Measurements from ENCODE around the gene CEMIP. TPM values are rescaled to one million over a fixed set of nuclear protein-coding genes. Genes with fewer than 3 reads are reported as not detected.
A peak's percentile ranks its signal among the peaks of the same experiment; 100 is the strongest.

CEMIP gene
- total and polyA plus RNA-seq, 2 of the 4 experiments (the other 2 are of a cell fraction): 63.8 to 78.0 TPM

GRCh38 chr15:80773122-80773551 lies 6.0 kb upstream of the CEMIP start:
- no peak overlapping the region for H2BK15ac ChIP-seq (ENCODE audit: low read depth, low read length)
- no peaks in the 10 kb centered on the region for H3K9me1 ChIP-seq (ENCODE audit: insufficient read depth, low read length)
- intact Hi-C loops (cut with micrococcal nuclease): loop anchor here (10.0 kb wide), 2 partner anchors 288 to 458 kb away; no protein-coding TSS in a partner anchor
- no peaks in the 10 kb centered on the region for H4K20me1 ChIP-seq (ENCODE audit: insufficient read depth, low read length)
- no peak overlapping the region for H3K27ac ChIP-seq (ENCODE audit: insufficient read depth, low read length)
- no peak overlapping the region for H3K56ac ChIP-seq (ENCODE audit: extremely low read depth, insufficient read depth, low read length)
- no peak for ATAC-seq (ENCODE audit: low read depth)
- no peak overlapping the region for H3K4me2 ChIP-seq (ENCODE audit: low read depth, low read length)
- dilution Hi-C loops (cut with HindIII; ENCODE audit: low sequenced_read_pairs, unreplicated experiment): no loop called here
- H3K36me3 ChIP-seq (ENCODE audit: control insufficient read depth, insufficient read depth, low read length): no peaks in the 10 kb centered on the region
- no peak overlapping the region for H2BK20ac ChIP-seq (ENCODE audit: low read depth, low read length)
- H2AK5ac ChIP-seq (ENCODE audit: low read depth, low read length): no peak overlapping the region
- H3K23ac ChIP-seq (ENCODE audit: low read depth, low read length): peak overlapping the region; percentile 4; the same call in 1 of the 2 replicates
- peak; percentile 35 for DNase-seq
- POLR2A ChIA-PET (ENCODE audit: unreplicated experiment): no interaction called here
- CTCF ChIA-PET: interaction anchor here (0.8 to 1.8 kb wide), 2 partner anchors 206 to 318 kb away, joined by 4 to 5 read pairs; no protein-coding TSS in a partner anchor
- no peaks in the 10 kb centered on the region for H3K79me1 ChIP-seq (ENCODE audit: low read depth in 1 of 2, low read length in 2 of 2)
- H4K5ac ChIP-seq (ENCODE audit: low read depth, low read length): no peak overlapping the region
- in situ Hi-C loops (cut with MboI; ENCODE audit: low sequenced_read_pairs): no loop called here
- no peak overlapping the region for H2AFZ ChIP-seq (replicated peaks; ENCODE audit: low read length, poor library complexity)
- H3K4ac ChIP-seq (ENCODE audit: low read depth, low read length): no peak overlapping the region
- no peak overlapping the region for H3K14ac ChIP-seq (replicated peaks; ENCODE audit: low read depth, low read length)
- H3K18ac ChIP-seq (ENCODE audit: low read depth, low read length): peak overlapping the region; percentile 13; the same call in 1 of the 2 replicates
- H3K9ac ChIP-seq (ENCODE audit: low read depth, low read length): no peak overlapping the region
- no peak overlapping the region for H2AK9ac ChIP-seq (replicated peaks; ENCODE audit: low read depth, low read length, poor library complexity)
- peaks cover 17% of the 10 kb centered on the region for H3K4me1 ChIP-seq (ENCODE audit: control insufficient read depth, insufficient read depth, low read length)
- no peaks in the 10 kb centered on the region for H3K9me3 ChIP-seq (ENCODE audit: control insufficient read depth, insufficient read depth, low read length)
- no peak overlapping the region for H2BK120ac ChIP-seq (ENCODE audit: low read depth, low read length)
- no peaks in the 10 kb centered on the region for H3K27me3 ChIP-seq (ENCODE audit: control insufficient read depth, insufficient read depth, low read length)
- TF ChIP-seq SMC3 (IDR thresholded peaks at IDR 0.05; ENCODE audit: low read depth, low read length): no peak
- TF ChIP-seq POLR2A (IDR thresholded peaks at IDR 0.05; ENCODE audit: low read depth, low read length): no peak
- TF ChIP-seq MAZ (IDR thresholded peaks at IDR 0.05; ENCODE audit: borderline replicate concordance, low read depth, low read length): no peak
- TF ChIP-seq RAD21 (IDR thresholded peaks at IDR 0.05; ENCODE audit: low read length): no peak
- no peak for TF ChIP-seq RCOR1 (IDR thresholded peaks at IDR 0.05; ENCODE audit: insufficient replicate concordance, low read length)
- H4K91ac ChIP-seq (ENCODE audit: insufficient read depth, low read depth, low read length): no peak overlapping the region
- H4K8ac ChIP-seq (ENCODE audit: low read depth in 2 of 2, low read length in 2 of 2): no peak overlapping the region
- BruUV-seq (replicated peaks): no TSS peak
- H2BK5ac ChIP-seq (ENCODE audit: low read depth, low read length, poor library complexity, severe bottlenecking): no peak overlapping the region
- WGBS, 2 experiments (ENCODE audit: extremely low coverage in 2 of 2, insufficient read length in 1 of 2): 92% methylated on average over 4 of the region's 8 CpGs; no CpG with 5 or more reads in 1 of the 2 experiments
- no peak overlapping the region for H3K4me3 ChIP-seq (ENCODE audit: insufficient read depth, low read depth, low read length)

All from IMR-90 (cell line).